ENCODE measurements around the gene MYOD1. TPM values are rescaled to one million over a fixed set of nuclear protein-coding genes. Genes with fewer than 3 reads are reported as not detected.

MYOD1 gene
- total and polyA plus RNA-seq, 2 of the 13 experiments (the other 11 are each of a cell fraction or from before 2014, with no cell fraction given): not detected

- no peak overlapping the region for H3K9ac ChIP-seq (ENCODE audit: insufficient read depth, low read depth, low read length)
- no TSS peak for BruUV-seq (replicated peaks)
- peaks cover 49% of the 10 kb centered on the region for H3K4me1 ChIP-seq (ENCODE audit: insufficient read depth, low read length)
- TF ChIP-seq, protein P1, sequence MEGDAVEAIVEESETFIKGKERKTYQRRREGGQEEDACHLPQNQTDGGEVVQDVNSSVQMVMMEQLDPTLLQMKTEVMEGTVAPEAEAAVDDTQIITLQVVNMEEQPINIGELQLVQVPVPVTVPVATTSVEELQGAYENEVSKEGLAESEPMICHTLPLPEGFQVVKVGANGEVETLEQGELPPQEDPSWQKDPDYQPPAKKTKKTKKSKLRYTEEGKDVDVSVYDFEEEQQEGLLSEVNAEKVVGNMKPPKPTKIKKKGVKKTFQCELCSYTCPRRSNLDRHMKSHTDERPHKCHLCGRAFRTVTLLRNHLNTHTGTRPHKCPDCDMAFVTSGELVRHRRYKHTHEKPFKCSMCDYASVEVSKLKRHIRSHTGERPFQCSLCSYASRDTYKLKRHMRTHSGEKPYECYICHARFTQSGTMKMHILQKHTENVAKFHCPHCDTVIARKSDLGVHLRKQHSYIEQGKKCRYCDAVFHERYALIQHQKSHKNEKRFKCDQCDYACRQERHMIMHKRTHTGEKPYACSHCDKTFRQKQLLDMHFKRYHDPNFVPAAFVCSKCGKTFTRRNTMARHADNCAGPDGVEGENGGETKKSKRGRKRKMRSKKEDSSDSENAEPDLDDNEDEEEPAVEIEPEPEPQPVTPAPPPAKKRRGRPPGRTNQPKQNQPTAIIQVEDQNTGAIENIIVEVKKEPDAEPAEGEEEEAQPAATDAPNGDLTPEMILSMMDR (CRISPR knock-in tag; IDR thresholded peaks at IDR 0.05): peak; percentile 61
- TF ChIP-seq ASH2L (IDR thresholded peaks at IDR 0.05; ENCODE audit: insufficient read length, low read depth, low read length) (no peak), STAG1 (CRISPR knock-in tag; IDR thresholded peaks at IDR 0.05) (peak; percentile 36)
- H3K36me3 ChIP-seq (replicated peaks in 1 of 2; ENCODE audit: control insufficient read depth in 1 of 2, insufficient read depth in 2 of 2, low read length in 2 of 2): no peaks in the 10 kb centered on the region
- H3K4me3 ChIP-seq (replicated peaks in 1 of 3; ENCODE audit: insufficient read depth in 1 of 3, low read depth in 2 of 3, low read length in 3 of 3): no peak overlapping the region
- no peaks in the 10 kb centered on the region for H3K79me2 ChIP-seq (ENCODE audit: insufficient read depth, low read length)
- H3K9me3 ChIP-seq (ENCODE audit: low read length): no peaks in the 10 kb centered on the region
- no peak overlapping the region for H3K27ac ChIP-seq (ENCODE audit: extremely low read length, insufficient read depth, low read length)
- in situ Hi-C loops (cut with HindIII; ENCODE audit: extremely low pct_ligation_motif_present, low pct_unique_long_range_greater_than_20kb): no loop called here
- POLR2A ChIA-PET: interaction anchor here (1.3 kb wide), 1 partner anchor 216 kb away, joined by 3 read pairs; no protein-coding TSS in a partner anchor
- CTCF ChIA-PET (ENCODE audit: low intra/inter-chr PET ratio, low total read pairs): interaction anchor here (1.3 kb wide), 1 partner anchor 11 kb away, joined by 3 read pairs; no protein-coding TSS in a partner anchor
- DNase-seq (ENCODE audit: low spot score) (no peak), ATAC-seq (peak; percentile 13; the same call in 1 of the 3 replicates), FAIRE-seq (peak; percentile 8)
- intact Hi-C loops (cut with micrococcal nuclease; ENCODE audit: unreplicated experiment): loop anchor here (5.0 kb wide), 1 partner anchor 46 kb away; no protein-coding TSS in a partner anchor
- H3K4me2 ChIP-seq (ENCODE audit: low read depth, low read length): peak overlapping the region; percentile 64; the same call in 1 of the 2 replicates
- no peaks in the 10 kb centered on the region for H4K20me1 ChIP-seq (ENCODE audit: insufficient read depth, low read length)
- no peak overlapping the region for H2AFZ ChIP-seq (ENCODE audit: low read length)
- H3K27me3 ChIP-seq (ENCODE audit: control insufficient read depth in 1 of 2, insufficient read depth in 2 of 2, low read length in 2 of 2): peaks cover 0 to 4% of the 10 kb centered on the region in 2 experiments; a peak in 1 of 5 replicates
Observed at GRCh38 chr11:17770917-17771316, 51.5 kb downstream of the MYOD1 start.

GRCh38 chr11:17771415-17771814, 52.0 kb downstream of the MYOD1 start:
- in situ Hi-C loops (cut with HindIII; ENCODE audit: extremely low pct_ligation_motif_present, low pct_unique_long_range_greater_than_20kb): no loop called here
- BruUV-seq (replicated peaks): no TSS peak
- Histone ChIP-seq H3K9me3 (ENCODE audit: low read length) (no peaks in the 10 kb centered on the region), H4K20me1 (ENCODE audit: insufficient read depth, low read length) (no peaks in the 10 kb centered on the region), H3K79me2 (ENCODE audit: insufficient read depth, low read length) (no peaks in the 10 kb centered on the region), H3K27ac (ENCODE audit: extremely low read length, insufficient read depth, low read length) (no peak overlapping the region), H3K36me3 (replicated peaks in 1 of 2; ENCODE audit: control insufficient read depth in 1 of 2, insufficient read depth in 2 of 2, low read length in 2 of 2) (no peaks in the 10 kb centered on the region), H2AFZ (ENCODE audit: low read length) (no peak overlapping the region), H3K9ac (ENCODE audit: insufficient read depth, low read depth, low read length) (no peak overlapping the region), H3K4me1 (ENCODE audit: insufficient read depth, low read length) (peaks cover 51% of the 10 kb centered on the region), H3K27me3 (ENCODE audit: control insufficient read depth in 1 of 2, insufficient read depth in 2 of 2, low read length in 2 of 2) (peaks cover 0 to 4% of the 10 kb centered on the region in 2 experiments; a peak in 1 of 5 replicates), H3K4me2 (ENCODE audit: low read depth, low read length) (no peak overlapping the region), H3K4me3 (replicated peaks in 1 of 3; ENCODE audit: insufficient read depth in 1 of 3, low read depth in 2 of 3, low read length in 3 of 3) (no peak overlapping the region)
- intact Hi-C loops (cut with micrococcal nuclease; ENCODE audit: unreplicated experiment): loop anchor here (5.0 kb wide), 1 partner anchor 46 kb away; no protein-coding TSS in a partner anchor
- POLR2A ChIA-PET: no interaction called here
- ATAC-seq: no peak
- no peak for DNase-seq (ENCODE audit: low spot score)
- FAIRE-seq: no peak
- 90% methylated on average over 17 of the region's 17 CpGs for WGBS (ENCODE audit: low lambda C conversion rate)
- TF ChIP-seq, protein P2, sequence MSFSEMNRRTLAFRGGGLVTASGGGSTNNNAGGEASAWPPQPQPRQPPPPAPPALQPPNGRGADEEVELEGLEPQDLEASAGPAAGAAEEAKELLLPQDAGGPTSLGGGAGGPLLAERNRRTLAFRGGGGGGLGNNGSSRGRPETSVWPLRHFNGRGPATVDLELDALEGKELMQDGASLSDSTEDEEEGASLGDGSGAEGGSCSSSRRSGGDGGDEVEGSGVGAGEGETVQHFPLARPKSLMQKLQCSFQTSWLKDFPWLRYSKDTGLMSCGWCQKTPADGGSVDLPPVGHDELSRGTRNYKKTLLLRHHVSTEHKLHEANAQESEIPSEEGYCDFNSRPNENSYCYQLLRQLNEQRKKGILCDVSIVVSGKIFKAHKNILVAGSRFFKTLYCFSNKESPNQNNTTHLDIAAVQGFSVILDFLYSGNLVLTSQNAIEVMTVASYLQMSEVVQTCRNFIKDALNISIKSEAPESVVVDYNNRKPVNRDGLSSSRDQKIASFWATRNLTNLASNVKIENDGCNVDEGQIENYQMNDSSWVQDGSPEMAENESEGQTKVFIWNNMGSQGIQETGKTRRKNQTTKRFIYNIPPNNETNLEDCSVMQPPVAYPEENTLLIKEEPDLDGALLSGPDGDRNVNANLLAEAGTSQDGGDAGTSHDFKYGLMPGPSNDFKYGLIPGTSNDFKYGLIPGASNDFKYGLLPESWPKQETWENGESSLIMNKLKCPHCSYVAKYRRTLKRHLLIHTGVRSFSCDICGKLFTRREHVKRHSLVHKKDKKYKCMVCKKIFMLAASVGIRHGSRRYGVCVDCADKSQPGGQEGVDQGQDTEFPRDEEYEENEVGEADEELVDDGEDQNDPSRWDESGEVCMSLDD (CRISPR knock-in tag; IDR thresholded peaks at IDR 0.05; ENCODE audit: borderline replicate concordance): no peak
- no peak for TF ChIP-seq ZSCAN25 (CRISPR knock-in tag; IDR thresholded peaks at IDR 0.05)
- TF ChIP-seq ZNF687 (CRISPR knock-in tag; IDR thresholded peaks at IDR 0.05): 0 out of 2 replicates have a peak, but pooled peaks have one; percentile 24
- CTCF ChIA-PET (ENCODE audit: low intra/inter-chr PET ratio, low total read pairs): no interaction called here
